Kidney (tissue), 14 donors: ENCODE measurements around the gene CAMTA1. TPM values are rescaled to one million over a fixed set of nuclear protein-coding genes. Genes with fewer than 3 reads are reported as not detected.

ENCODE experiments used
- DNase-seq, 5 donors: peaks; one replicate each; pipeline ENCODE4 v3.0.0-alpha.2; 2013 to 2020
- FAIRE-seq: peaks from 2 replicates; lab custom pipeline; 2012; peaks lifted over from hg19 to GRCh38; lab: Jason Lieb, UNC
- H3K27ac ChIP-seq, 2 donors: one replicate each; pipeline ENCODE4 v1.7.0; 2013; ENCODE audit warnings: low read depth in 2 of 2, low read length in 2 of 2, inconsistent platforms in 1 of 2
- H3K27me3 ChIP-seq: one replicate; pipeline ENCODE4 v1.7.1; 2013; ENCODE audit warnings: low read length, inconsistent platforms; ENCODE audit not compliant: control insufficient read depth, insufficient read depth
- H3K36me3 ChIP-seq, 3 donors: one replicate each; pipeline versions ENCODE4 v1.7.0 to v1.7.1; 2013; ENCODE audit warnings: low read length in 3 of 3, control low read depth in 1 of 3, inconsistent platforms in 1 of 3; ENCODE audit not compliant: insufficient read depth in 3 of 3, control insufficient read depth in 2 of 3
- H3K4me1 ChIP-seq, 3 donors: one replicate each; pipeline versions ENCODE4 v1.7.0 to v1.7.1; 2013; ENCODE audit warnings: low read length in 3 of 3, inconsistent platforms in 1 of 3, low read depth in 1 of 3; ENCODE audit not compliant: control insufficient read depth in 2 of 3, insufficient read depth in 2 of 3
- H3K4me3 ChIP-seq, 3 donors: one replicate each; pipeline versions ENCODE4 v1.7.0 to v1.8.1; 2013; ENCODE audit warnings: low read length in 3 of 3, control low read depth in 1 of 3, inconsistent platforms in 1 of 3
- H3K9ac ChIP-seq, 3 donors: one replicate each; pipeline versions ENCODE4 v1.7.0 to v1.7.1; 2013; ENCODE audit warnings: low read length in 3 of 3, control low read depth in 1 of 3, inconsistent platforms in 1 of 3
- H3K9me3 ChIP-seq, 3 donors: one replicate each; pipeline versions ENCODE4 v1.7.0 to v1.7.1; 2013; ENCODE audit warnings: low read length in 3 of 3, control low read depth in 1 of 3, inconsistent platforms in 1 of 3; ENCODE audit not compliant: control insufficient read depth in 2 of 3, insufficient read depth in 1 of 3
- intact Hi-C: fragments of 100-400 bp; cut with DNase I; formaldehyde crosslinking; loops from one replicate; pipeline ENCODE4 v1.11.1; 2022
- polyA plus RNA-seq: library from polyadenylated mRNA; stranded (reverse); fragments of 350-450 nt; fragmentation: Illumina TruSeq; extraction: RNeasy Lipid Tissue Mini Kit (QIAGEN cat#74804); gene quantifications from one replicate; pipeline ENCODE4 v1.2.3, GENCODE V29; 2014; ENCODE audit warnings: low read depth, low replicate concordance; ENCODE audit not compliant: insufficient read depth
- total RNA-seq: library from RNA; stranded (reverse); fragmentation: NEBNext Ultra II Directional; extraction: Animal tissue kit (Norgen Biotek cat#: 25700); gene quantifications from one replicate; pipeline ENCODE4 v1.2.1, GENCODE V29; 2021
- TF ChIP-seq, protein P1 (sequence below): IDR thresholded peaks from 3 replicates; pipeline ENCODE4 v1.5.1; 2012; ENCODE audit warnings: mild to moderate bottlenecking, moderate library complexity, borderline replicate concordance; ENCODE audit not compliant: insufficient read depth; ENCODE audit errors: extremely low read depth
- donor health status: control.
- donor health status: control.
- donor health status: control.
- donor health status: control.
- donor health status: control.
- donor health status: DM: yes; HTN: yes; CAD: no.
- donor health status: Normal renal cell carcinoma (clear cell type).

Gene CAMTA1
- total and polyA plus RNA-seq, 2 donors from 2014 or later, result 79.0 to 170 TPM

DNA sequence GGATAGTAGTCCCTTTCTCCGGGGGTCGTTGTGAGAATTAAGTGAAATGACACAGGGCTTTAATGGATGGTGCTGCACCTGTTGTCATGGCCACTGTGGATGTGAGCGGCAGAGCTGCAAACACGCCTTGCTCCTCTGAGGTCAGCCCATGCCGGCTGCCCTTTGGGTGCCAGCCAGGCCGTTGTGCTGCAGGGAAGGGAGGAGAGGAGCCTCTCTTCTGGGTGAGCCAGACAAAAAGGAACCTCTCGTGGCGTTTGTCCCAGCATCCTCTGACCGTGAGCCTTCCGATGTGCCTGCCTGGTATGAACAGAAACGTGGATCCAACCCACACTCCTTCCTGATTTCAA lies 602.9 kb downstream of the CAMTA1 start:
- Histone ChIP-seq H3K9ac (no peak overlapping the region), H3K9me3 (no peaks in the 10 kb centered on the region), H3K27ac (no peak overlapping the region), H3K27me3 (no peaks in the 10 kb centered on the region), H3K4me1 (peaks cover 0 to 7% (median 6%) of the 10 kb centered on the region in 3 donors), H3K36me3 (no peaks in the 10 kb centered on the region), H3K4me3 (no peak overlapping the region)
- TF ChIP-seq, protein P1, sequence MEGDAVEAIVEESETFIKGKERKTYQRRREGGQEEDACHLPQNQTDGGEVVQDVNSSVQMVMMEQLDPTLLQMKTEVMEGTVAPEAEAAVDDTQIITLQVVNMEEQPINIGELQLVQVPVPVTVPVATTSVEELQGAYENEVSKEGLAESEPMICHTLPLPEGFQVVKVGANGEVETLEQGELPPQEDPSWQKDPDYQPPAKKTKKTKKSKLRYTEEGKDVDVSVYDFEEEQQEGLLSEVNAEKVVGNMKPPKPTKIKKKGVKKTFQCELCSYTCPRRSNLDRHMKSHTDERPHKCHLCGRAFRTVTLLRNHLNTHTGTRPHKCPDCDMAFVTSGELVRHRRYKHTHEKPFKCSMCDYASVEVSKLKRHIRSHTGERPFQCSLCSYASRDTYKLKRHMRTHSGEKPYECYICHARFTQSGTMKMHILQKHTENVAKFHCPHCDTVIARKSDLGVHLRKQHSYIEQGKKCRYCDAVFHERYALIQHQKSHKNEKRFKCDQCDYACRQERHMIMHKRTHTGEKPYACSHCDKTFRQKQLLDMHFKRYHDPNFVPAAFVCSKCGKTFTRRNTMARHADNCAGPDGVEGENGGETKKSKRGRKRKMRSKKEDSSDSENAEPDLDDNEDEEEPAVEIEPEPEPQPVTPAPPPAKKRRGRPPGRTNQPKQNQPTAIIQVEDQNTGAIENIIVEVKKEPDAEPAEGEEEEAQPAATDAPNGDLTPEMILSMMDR, result no peak
- FAIRE-seq (no peak), DNase-seq (peak in 3 of 5 donors; percentile 9 to 73 (median 38))
- intact Hi-C loops, result no loop called here

DNA sequence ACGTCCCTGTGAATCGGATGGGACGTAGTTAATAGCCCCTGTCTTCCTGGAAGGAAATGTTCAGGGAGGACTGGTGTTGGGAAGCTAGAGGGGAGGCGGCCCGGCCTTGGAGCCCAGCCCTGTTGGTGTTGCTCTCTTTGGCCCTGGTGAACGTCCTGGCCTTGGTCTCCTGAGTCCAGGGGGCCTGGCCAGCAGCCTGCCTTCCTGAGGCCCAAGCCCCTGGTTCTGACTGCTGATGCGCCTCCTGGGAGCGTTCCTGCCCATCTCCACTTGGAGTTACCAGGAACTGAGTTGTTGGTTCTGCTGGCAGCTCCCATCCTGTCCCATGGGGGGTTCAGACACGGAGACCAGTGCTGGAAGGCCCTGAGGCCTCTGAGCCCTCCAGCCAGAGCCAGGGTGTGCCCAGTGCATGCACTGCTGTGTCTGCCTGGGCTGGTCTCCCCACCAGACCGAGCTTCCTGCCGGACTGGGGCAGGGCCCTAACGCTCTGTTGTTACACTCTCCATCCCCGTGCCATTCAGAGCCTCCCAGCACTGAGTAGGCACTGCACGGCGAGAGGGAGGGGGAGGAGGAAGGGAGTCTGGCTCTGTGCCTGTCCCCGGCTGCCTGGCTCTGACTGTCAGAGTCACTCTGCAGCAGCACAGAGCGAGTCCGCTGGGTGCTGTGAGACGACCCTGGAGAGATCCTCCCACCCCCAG lies 603.4 kb downstream of the CAMTA1 start:
- FAIRE-seq (no peak), DNase-seq (peak in 3 of 5 donors; percentile 9 to 76 (median 43))
- H3K4me1 ChIP-seq, result peaks cover 0 to 7% (median 6%) of the 10 kb centered on the region in 3 donors
- TF ChIP-seq, protein P1, result no peak
- intact Hi-C loops, result no loop called here
- H3K27ac ChIP-seq, result peak overlapping the region in 1 of 2 donors; percentile 43
- H3K9ac ChIP-seq, result no peak overlapping the region
- no peak overlapping the region for H3K4me3 ChIP-seq
- no peaks in the 10 kb centered on the region for H3K27me3 ChIP-seq
- H3K36me3 ChIP-seq, result no peaks in the 10 kb centered on the region
- H3K9me3 ChIP-seq, result no peaks in the 10 kb centered on the region

DNA sequence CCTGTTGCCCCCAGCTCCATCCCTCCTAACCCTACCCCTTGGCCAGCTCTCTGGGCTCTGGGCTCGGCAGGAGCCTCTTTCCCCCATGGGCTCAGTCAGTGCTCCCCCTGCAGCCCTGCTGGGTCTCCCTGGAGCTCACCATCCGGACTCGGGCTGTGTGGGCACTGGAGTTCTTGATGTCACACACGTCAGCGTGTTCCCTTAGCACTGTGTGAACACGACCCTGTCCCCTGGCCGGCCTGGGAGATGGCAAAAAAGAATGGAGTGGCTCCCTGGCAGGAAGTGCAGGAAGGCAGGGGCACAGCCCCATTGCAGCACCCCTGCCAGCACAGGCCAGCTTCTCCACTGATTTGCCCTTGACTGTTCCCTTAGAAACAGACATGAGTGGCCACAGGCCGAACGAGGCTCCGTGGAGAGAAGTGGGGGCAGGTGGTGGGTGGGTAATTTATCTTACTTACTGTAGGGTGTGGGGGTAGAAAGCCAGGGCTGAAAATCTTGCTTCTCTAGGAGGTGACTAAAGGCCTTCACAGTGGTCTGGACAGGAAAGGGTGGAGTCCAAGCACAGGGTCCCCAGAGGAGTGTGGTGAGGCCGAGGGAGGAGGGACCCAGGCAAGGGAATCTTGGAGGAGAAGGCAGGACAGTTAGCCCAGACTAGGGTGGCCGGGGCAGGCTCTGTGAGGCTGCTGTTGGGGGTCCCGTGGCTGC lies 604.1 kb downstream of the CAMTA1 start:
- H3K9ac ChIP-seq, result no peak overlapping the region
- H3K27ac ChIP-seq, result peak overlapping the region; percentile 43 to 47
- intact Hi-C loops, result no loop called here
- FAIRE-seq (no peak), DNase-seq (peak in 4 of 5 donors; percentile 9 to 51 (median 30))
- no peaks in the 10 kb centered on the region for H3K27me3 ChIP-seq
- no peaks in the 10 kb centered on the region for H3K36me3 ChIP-seq
- H3K9me3 ChIP-seq, result no peaks in the 10 kb centered on the region
- H3K4me1 ChIP-seq, result peaks cover 0 to 7% (median 6%) of the 10 kb centered on the region in 3 donors
- TF ChIP-seq, protein P1, result no peak
- no peak overlapping the region for H3K4me3 ChIP-seq
